SIG-M5 treated with dmso at 0.1 percent for 504 hours (cell line): ENCODE data around the gene WRNIP1.

Source experiments
- DNase-seq: peaks from one replicate; lab custom pipeline; 2025; ENCODE audit not compliant: unreplicated experiment; lab: John Stamatoyannopoulos, UW

The WRNIP1 gene

GRCh38 chr6:2831392-2831791, 66.2 kb downstream of the WRNIP1 start:
- DNase-seq, result no peak

DNA sequence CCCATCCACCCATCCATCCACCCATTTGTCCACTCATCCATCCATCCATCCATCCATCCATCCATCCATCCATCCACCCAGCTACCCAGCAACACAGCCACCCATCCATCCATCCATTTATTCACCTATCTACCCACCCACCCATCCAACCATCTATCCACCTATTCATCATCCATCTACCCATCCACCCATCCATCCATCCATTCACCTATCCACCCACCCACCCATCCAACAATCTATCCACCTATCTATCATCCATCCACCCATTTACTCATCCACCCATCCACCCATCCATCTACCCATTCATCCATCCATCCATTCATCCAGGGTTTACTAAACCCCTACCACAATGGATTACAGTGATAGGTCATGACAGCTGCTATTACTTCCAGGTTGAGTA, 69.1 kb downstream of the WRNIP1 start:
- no peak for DNase-seq
